ENCODE data around the gene LMAN2.

LMAN2 gene

DNA sequence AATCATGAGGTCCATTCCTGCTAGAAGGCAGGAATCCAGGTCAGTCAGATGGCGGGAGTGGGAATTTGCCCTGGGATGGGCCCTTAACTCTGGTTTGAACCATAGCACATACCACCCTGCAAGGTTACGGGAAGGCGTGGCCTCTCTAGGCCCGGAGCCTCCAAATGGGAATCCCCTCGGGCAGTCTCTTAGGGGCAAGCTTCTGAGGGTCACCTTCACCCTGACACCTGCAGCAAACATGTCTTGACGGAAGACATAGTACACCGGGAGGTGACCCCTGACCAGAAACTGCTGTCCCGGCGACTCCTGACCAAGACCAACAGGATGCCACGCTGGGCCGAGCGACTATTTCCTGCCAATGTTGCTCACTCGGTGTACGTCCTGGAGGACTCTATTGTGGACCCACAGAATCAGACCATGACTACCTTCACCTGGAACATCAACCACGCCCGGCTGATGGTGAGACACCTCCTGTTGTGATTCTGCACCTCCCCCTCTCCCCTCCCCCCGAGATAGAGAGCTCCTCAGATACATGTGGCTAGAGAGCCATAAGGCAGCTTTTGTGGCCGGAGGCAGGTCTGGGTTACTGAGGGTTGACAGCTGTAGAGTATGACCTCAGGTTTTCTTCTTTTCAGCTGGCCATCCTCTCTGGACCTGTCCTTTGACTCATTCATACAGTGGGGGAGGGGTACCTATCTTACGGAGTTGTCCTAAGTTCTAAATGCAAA lies 46.9 kb downstream of the LMAN2 start:
- no peak for FAIRE-seq

DNA sequence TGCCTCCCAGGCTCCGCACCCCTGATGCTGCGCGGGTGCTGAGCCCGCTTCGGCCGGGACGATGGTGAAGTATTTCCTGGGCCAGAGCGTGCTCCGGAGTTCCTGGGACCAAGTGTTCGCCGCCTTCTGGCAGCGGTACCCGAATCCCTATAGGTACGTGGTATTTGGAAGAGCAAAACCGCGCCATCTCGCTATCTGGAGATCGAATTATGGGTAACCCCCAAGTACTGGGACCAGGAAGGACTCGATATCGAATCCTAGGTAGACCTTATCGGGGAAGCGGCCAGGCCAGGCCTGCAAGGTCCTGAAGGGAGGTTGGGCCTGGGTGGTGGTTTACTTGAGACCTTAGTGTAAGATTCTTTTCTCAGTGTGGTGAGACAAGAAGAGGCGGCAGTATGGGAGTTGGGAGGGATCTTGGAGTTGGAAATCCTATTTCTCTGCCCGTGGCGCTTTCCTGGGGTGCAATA lies 47.5 kb downstream of the LMAN2 start:
- FAIRE-seq, result no peak

DNA sequence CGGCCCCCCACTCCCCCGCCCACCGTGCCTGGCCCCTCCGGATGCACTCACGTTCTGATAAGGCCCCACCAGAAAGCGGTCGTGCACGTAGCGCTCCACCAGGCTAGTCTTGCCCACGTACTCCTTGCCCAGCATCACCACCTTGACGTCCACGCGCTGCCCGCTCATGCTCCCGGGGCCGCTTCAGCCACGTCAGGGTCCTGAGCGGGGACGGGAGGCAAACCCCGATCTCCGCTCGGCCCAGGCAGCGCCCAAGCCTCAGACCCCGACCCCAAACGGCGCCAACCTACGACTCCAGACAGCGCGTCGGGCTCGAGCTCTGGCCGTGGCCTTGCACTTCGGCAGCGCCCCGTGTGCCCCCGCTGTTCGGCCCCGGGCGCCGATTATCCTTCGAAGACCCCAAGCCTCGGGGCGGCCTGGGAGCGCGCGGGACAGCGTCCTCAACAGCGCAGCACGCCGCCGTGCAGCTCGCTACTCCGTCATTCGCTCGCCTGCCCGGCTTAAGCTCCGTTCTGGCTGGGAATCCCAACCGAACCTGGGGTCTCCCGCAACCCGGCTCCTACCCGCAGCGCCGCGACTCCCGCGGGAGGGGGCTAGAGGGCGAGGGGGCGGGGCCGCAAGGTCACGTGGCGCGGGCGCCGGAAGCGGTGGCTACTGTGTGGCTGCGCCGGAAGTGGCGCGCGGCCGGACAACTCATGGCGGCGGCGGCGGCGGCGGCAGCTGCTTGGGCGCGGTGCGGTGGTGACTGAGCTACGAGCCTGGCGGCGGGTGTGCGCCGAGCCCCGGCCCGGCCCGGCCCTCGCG lies 48.1 kb downstream of the LMAN2 start, which contains the start of the genes PRELID1 and RAB24:
Gene PRELID1 (plus strand): TSS at position 679 of the 804 bp plus-strand sequence. CDS start 187 bp downstream, outside the sequence.
Gene RAB24 (minus strand): TSS at position 599 of the 804 bp plus-strand sequence. CDS start 431 bp downstream, at position 168.
- FAIRE-seq, result no peak

DNA sequence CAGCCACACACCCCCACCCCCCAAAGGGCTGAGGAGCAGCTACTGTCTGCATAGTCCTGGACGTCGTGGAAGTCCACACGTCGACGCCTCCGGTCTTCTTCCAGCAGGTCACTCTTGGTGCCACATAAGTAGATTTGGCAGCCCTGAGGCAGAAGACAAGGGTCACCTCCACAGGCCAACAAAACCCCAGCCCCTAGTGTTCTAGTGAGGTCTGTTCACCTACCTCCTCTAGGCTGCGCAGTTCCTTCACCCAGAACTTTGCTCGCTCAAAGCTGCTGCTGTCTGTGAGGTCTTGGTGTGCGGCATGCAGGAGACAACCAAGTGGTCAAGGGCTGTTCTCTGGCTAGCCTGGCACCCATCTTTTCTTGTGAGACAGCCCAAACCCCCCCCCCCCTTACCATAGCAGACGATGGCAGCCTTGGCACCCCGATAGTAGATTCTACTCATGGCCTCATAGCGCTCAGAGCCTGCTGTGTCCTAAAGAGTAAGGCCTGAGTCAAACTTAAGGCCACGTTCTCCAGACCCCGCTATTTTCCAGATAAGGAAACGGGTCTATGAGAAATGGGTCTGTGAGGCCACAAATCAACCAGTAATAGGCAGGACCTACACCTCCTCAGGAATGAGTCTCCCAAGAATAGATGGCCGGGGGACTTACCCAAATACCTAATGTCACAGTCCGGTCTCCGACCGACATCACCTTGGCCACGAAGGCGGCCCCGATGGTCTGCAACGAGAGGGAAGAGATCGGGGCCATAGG lies 48.9 kb downstream of the LMAN2 start:
- FAIRE-seq, result no peak

DNA sequence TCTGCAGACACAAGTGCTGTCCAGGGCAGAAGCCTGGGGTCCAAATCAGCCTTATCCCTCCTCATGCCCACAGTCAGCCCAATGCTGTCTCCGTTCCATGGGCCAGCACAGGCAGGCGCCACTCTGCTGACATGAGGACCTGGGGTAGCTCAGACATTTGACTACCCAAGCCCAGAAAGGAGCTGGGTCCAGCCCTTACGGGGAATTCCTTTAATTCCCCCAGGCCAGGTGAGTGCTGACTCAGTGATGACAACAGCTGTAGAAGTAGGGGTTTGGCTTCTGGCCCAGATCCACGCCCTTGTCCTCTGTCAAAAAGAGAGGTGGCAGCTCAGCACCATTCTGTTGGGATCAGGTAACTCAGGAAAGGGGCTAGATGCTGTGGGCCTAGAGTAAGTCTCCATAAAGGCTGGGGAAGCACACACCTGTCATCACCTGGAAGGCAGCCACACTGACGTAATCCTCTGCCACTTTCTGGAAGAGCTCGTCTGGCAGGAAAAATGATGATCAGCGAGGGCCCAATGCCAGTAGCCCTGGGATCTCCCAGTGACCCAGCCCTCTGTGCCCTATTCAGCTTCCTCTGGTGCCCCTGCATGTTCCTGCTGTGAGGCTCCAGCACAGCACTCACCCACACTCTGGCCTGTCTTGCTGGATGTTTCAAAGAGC lies 49.8 kb downstream of the LMAN2 start:
- FAIRE-seq, result no peak

DNA sequence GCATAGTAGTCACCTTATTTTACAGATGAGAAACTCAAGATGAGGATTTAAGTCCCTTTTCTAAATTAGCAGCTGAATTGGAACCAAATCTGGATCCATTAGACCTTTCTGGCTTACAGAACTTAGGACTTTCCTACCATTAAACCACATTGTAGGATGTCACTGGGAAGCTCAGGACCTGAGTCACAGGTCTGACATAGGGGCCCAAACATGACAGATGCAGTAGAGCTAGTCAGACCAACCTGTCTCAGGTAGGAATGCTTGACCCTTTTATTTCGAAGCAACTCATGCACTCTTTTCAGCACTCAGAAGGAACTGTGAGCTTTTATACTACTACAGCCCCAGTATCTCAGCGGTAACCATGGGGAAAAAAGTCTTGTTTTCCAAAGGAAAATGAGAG lies 50.5 kb downstream of the LMAN2 start:
- no peak for FAIRE-seq

DNA sequence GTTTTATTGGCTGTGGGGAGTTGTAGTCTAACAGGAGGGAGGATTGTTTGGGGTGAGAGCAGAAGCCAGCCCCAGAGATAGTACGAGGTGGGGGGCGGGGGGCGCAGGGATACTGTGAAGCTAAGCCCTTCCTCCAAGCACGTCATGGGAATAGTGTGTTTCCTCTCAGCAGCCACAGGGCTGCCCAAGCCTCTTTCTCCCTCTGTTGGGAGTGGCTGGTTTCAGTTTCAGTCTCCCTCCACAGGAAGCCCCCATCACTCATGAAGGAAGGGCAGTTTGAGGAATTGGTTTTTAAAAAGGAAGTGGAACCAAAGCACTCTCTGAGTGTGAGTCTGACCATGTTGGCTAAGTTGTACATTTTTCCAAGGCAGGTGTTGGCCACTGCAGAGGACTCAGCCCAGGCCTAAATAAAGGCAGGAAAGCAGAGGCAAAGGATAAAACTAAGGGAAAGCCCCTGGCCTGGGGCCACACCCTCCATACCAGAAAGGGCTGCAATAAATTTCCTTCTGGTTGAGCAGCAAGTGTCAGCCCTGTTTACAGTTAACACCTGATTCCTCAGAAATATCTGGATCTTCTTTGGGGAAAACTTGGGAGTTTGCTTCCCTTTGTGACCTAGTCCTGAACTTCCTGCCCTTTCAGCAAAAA lies 51.1 kb downstream of the LMAN2 start:
- FAIRE-seq, result no peak

DNA sequence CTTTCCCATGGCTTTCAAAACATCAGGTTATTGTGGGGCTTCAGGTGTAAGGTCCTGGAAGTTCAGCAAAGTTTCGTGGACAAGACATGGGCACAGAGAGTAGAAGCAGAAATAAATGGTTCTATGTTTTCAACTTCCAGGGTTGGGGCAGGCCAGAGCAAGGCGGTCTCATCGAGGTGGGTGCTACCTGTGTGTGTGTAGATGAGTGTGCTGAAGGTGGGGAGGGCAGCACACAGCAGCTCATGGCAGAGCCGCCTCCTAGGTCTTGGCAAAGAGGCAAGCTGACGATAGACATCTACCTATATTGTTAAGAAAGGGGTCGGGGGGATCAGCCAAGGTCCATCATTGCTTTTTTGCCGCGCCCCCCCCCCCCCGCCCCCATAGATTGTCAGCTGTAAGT lies 51.8 kb downstream of the LMAN2 start:
- FAIRE-seq, result no peak

DNA sequence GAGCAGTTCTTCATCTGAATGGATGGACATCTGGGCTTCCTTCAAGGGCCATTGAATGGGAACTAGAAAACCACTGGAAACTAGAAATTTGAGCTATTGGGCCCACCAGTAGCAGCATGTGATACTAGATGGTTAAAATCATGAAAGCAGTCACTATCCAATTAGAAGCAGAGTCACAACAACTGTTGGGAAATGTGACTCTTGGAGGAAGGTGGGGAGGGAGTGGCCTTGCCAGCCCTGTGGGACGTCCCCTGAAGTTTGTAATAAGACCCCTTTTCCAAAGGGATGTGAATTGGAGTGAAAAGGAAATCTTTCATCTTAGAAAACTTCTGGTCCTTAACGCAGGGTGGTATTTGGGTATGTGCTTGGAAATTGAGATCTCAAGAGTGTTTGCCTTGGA lies 53.5 kb downstream of the LMAN2 start:
- FAIRE-seq, result no peak

DNA sequence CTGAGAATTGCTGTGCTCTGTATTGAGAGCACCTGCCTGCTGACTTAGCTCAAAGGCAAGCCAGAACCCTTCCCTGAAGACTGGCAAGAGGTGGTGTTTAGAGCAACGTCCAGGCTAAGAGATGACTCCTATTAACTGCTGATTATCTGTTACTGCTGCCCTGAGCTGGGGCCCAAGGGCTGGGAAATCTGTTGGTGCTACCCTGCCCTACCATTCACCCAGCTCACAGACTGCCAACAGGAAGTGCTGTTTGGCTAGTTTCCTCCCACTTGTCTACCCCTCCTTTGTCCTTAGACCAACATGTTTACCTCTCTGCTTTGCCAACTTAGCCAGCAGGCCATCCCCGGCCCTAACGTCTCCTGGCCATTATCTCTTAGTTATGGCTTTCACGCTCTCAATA lies 54.9 kb downstream of the LMAN2 start:
- no peak for FAIRE-seq

DNA sequence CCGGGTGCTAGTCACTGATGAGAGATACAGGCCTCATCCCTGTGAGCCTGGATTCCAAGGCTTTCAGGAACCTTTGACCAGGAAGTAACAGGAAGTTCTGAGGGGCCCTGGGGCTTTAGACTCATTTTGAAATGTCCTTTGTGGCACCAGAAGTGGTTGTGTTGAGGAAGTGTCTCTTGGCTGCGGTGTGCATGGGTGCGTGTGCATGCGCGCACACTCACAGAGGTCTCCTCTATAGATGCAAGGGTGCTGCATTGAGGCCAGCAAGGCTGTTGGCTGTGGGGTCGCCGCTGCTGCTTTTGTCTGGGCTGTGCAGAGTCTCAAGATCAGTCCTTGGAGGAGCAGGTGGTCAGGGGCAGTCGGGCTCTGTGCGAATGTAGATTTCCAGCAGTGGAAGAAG lies 55.5 kb downstream of the LMAN2 start:
- FAIRE-seq, result no peak

DNA sequence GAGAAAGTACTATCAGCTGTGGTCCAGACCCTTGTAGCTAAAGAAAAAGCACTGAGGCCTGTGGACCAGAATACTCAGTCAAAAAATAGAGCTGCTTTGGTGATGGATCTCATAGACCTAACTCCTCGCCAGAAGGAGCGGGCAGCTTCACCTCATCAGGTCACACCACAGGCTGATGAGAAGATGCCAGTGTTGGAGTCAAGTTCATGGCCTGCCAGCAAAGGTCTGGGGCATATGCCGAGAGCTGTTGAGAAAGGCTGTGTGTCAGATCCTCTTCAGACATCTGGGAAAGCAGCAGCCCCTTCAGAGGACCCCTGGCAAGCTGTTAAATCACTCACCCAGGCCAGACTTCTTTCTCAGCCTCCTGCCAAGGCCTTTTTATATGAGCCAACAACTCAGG lies 56.8 kb downstream of the LMAN2 start:
- no peak for FAIRE-seq

DNA sequence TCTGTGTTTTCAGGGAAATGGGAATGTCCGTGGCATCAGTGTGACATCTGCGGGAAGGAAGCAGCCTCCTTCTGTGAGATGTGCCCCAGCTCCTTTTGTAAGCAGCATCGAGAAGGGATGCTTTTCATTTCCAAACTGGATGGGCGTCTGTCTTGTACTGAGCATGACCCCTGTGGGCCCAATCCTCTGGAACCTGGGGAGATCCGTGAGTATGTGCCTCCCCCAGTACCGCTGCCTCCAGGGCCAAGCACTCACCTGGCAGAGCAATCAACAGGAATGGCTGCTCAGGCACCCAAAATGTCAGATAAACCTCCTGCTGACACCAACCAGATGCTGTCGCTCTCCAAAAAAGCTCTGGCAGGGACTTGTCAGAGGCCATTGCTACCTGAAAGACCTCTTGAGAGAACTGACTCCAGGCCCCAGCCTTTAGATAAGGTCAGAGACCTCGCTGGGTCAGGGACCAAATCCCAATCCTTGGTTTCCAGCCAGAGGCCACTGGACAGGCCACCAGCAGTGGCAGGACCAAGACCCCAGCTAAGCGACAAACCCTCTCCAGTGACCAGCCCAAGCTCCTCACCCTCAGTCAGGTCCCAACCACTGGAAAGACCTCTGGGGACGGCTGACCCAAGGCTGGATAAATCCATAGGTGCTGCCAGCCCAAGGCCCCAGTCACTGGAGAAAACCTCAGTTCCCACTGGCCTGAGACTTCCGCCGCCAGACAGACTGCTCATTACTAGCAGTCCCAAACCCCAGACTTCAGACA lies 57.5 kb downstream of the LMAN2 start:
- no peak for FAIRE-seq

DNA sequence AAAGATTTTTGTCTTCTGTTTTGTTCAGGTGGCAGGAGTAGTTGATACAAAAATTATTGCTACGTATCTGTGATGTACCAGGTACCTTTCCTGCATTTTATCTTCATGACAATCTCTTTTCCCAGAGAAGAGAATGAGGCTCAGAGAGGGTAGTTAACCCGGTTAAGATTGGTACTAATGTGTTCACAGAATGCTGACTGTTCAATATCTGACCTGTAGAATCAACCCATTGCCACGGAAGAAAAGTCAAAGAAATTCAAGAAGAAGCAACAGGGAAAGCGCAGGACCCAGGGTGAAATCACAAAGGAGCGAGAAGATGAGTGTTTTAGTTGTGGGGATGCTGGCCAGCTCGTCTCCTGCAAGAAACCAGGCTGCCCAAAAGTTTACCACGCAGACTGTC lies 59.7 kb downstream of the LMAN2 start:
- FAIRE-seq, result no peak

DNA sequence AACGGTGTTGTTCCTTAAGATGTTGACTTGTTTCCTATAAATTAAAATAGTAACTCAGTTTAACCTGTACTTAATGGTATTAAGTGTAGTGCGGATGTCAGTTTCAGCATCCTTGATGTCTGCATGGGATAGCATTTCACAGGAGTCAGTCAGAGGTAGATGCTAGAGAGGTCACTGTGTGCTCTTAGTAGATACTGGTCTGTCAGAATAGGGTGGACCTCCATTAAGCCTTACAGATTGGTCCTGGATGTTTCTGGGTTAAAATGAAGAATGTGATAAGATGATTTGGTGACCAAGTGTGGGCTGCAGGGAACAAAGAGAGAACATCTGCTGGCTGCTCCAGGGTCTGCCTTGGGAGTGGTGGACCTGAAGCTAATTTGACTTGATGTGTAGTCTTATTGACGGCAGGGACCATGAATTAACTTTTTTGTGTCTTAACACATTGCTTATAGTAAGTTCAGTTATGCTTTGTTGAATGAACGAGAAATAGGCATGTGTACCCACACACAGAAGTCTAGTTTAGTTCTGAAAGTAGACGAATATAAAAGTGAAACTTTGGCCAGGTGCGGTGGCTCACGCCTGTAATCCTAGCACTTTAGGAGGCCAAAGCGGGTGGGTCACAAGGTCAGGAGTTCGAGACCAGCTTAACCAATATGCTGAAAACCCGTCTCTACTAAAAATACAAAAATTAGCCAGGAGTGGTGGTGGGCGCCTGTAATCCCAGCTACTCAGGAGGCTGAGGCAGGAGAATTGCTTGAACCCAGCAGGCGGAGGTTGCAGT lies 60.5 kb downstream of the LMAN2 start:
- FAIRE-seq, result no peak

DNA sequence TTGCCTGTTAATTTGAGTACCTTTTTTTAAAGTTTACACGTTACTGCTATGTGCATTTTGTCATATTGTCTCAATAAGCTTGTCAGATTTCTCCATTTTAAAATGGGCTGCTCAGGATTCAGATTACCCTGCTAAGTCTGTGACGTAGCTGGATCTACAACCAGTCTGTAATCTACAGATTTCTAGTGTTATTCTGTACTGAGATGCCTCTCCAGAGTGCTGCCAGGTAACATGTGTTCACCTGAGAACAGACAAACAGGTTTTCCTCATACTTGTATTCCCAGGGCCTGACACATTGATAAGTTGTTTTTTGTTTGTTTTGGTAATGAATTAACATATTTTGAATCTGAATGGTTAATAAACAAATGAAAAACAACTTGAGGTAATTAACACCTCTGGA lies 63.3 kb downstream of the LMAN2 start:
- FAIRE-seq, result peak; percentile 48
